ENCODE data around the gene KRT15.

DNA sequence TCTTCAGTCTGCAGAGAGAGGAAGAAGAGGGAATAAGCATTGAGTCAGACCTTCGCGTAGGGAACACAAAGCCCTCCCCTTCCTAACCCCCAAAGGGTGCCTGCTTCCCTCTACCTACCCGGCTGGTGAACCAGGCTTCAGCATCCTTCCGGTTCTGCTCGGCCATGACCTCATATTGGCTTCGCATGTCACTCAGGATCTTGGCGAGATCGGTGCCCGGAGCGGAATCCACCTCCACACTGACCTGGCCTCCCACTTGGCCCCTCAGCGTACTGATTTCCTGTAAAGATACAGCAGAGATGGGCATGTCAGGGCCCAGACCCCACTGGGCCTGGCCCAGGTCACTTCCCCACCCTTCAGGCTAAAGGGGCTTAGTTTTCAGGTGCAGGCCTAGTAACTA is 5.6 kb upstream of the KRT15 start:
- TF ChIP-seq, protein P1, sequence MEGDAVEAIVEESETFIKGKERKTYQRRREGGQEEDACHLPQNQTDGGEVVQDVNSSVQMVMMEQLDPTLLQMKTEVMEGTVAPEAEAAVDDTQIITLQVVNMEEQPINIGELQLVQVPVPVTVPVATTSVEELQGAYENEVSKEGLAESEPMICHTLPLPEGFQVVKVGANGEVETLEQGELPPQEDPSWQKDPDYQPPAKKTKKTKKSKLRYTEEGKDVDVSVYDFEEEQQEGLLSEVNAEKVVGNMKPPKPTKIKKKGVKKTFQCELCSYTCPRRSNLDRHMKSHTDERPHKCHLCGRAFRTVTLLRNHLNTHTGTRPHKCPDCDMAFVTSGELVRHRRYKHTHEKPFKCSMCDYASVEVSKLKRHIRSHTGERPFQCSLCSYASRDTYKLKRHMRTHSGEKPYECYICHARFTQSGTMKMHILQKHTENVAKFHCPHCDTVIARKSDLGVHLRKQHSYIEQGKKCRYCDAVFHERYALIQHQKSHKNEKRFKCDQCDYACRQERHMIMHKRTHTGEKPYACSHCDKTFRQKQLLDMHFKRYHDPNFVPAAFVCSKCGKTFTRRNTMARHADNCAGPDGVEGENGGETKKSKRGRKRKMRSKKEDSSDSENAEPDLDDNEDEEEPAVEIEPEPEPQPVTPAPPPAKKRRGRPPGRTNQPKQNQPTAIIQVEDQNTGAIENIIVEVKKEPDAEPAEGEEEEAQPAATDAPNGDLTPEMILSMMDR (IDR thresholded peaks at IDR 0.05; ENCODE audit: poor library complexity): no peak
- no peak for TF ChIP-seq EZH2 (IDR thresholded peaks at IDR 0.05; ENCODE audit: borderline replicate concordance)
